HG03469 (cell line): Measurements from ENCODE around the gene FCRL3.
"Not testable (repeated sequence)": the region's sequence is repeated elsewhere in the genome, so short reads cannot be mapped to it uniquely, and the experiment has no call there.

ENCODE experiments used
- ATAC-seq: cut with Tn5 transposase; IDR thresholded peaks from one replicate; pipeline ENCODE4 v1.9.1; 2021; ENCODE audit warnings: mild to moderate bottlenecking, moderate library complexity, moderate number of reproducible peaks; ENCODE audit not compliant: unreplicated experiment

FCRL3 gene

GRCh38 chr1:157700732-157701131 is at the start of gene FCRL3:
Gene FCRL3, minus strand, starts transcription at chr1:157700769. Its CDS starts 280 bp downstream, at chr1:157700489.
- no peak for ATAC-seq

DNA sequence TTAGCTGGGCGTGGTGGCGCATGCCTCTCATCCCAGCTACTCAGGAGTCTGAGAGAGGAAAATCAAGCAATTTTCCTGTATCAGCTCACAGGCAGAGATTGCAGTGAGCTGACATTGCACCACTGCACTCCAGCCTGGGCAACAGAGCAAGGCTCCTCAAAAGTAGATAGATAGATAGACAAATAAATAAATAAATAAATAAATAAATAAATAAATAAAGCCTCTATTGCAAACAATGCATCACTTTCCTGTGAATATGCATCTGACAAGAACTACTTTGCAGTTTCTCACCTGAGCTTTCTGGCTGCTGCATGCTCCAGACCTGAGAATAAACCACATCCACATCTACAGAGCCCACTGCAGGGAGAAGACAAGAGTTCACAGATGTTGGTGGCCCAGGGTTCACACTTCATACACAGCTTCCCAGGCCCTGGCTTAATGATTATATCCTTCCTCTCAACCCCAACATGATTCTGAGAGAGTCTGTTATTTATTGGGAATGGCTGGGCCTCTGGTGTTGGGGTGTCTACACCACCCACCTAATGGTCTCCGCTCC is 47.8 kb upstream of the FCRL3 start:
- ATAC-seq, result no peak

GRCh38 chr1:157739229-157739901 is 38.8 kb upstream of the FCRL3 start:
- no peak for ATAC-seq

DNA sequence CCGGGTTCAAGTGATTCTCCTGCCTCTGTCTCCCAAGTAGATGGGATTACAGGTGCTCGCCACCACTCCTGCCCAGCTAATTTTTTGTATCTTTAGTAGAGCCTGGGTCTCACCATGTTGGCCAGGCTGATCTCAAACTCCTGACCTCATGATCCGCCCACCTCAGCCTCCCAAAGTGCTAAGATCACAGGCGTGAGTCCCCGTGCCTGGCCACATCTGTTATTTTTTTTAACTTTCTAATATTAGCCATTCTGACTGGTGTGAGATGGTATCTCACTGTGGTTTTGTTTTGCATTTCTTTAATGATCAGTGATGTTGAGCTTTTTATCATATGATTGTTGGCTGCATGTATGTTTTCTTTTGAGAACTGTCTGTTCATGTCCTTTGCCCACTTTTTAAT is 35.4 kb upstream of the FCRL3 start:
- not testable (repeated sequence) for ATAC-seq

GRCh38 chr1:157734321-157734720 is 33.8 kb upstream of the FCRL3 start:
- ATAC-seq, result no peak

- no peak for ATAC-seq
These were observed 32.2 kb upstream of the FCRL3 start for GRCh38 chr1:157732755-157733154.

DNA sequence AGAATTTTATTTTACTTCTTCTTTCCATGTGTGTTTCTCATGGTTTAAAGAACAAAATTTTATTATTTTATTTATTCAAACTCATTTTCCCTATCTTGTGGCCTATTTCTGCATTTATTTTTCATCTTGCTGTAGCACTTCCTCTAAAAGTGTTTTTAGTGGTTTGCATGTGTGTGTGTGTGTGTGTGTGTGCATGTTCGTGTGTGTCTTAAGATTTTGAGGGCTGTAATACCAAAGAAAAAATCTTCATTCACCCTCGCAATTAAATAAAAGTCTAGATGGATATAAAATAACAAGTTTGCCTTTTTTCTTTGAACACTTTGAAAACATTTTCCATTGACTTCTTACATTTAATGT is 24.6 kb upstream of the FCRL3 start:
- ATAC-seq, result no peak

- ATAC-seq, result no peak
These were observed 24.1 kb upstream of the FCRL3 start for GRCh38 chr1:157724537-157725220.

GRCh38 chr1:157723157-157723556 is 22.6 kb upstream of the FCRL3 start:
- no peak for ATAC-seq

DNA sequence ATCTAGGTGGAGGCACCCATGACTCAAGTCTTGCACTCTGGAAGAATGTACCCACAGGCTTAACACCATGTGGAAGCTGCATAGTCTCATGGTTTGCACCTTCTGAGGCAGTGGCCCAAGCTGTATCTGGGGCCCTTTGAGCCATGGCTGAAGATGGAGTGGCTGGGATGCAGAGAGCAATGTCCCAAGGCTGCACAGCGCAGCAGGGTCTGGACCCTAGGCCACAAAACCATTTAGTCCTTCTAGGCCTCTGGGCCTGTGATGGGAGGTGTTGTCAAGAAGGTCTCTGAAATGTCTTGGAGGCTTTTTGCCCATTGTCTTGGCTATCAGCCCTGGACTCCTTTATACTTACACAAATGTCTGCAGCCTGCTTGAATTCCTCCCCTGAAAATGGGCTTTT is 21.4 kb upstream of the FCRL3 start:
- no peak for ATAC-seq

DNA sequence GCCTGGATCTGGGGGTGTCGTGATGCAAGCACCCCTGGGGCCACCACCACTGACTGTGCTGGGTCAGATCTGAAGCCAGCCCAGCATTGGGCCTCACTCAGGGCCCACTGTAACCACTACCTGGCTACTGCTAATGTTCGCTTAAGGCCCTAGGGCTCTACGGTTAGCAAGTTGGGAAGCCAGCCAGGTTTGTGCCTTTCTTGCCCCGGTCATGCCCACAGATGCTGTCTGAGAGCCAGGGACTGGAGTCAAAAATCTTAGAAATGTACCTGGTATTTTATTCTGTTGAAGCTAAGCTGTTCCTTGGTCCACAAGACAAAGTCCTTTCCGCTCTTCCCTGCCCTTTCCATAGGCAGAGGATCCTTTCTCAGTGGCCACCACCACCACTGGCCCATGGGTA is 15.2 kb upstream of the FCRL3 start:
- no peak for ATAC-seq

GRCh38 chr1:157711802-157712201 is 11.2 kb upstream of the FCRL3 start:
- no peak for ATAC-seq

DNA sequence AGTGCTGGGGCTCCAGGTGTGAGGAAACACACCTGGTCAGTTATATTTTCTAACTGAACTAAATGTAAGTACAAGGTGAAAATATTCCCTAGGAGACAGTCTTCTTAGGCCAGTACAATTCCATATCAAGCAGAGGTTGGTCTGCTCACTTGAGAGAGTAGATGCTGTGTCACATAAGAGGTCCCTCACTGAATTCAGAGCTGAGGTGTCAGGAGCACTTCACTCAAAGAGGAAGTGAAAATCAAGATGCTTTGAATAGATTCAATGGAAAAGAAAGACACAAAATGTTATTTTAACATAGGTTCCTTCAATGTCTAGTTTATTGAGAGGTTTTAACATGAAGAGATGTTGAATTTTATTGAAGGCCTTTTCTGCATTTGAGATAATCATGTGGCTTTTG is 4.3 kb upstream of the FCRL3 start:
- ATAC-seq, result no peak

DNA sequence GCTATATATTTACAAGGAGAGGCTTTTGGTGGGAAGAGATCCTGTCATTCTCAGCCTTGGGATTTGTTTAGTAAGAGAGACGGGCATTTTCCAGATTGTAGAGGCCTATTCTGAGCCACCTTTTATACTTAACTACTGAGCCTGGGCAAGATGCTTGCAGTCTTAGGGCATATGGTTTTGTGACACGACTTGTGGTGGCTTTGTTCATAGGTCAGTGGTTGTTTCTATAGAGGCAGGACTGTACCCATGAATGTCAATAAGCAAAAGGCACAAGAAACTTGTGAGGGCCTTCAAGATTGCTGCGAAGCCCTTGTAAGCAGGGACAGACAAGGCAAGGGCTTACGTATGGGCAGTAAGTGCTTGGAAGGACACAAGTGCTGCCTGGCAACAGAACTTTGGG is 3.4 kb upstream of the FCRL3 start:
- ATAC-seq, result no peak

GRCh38 chr1:157702308-157702825 is 1.8 kb upstream of the FCRL3 start:
- ATAC-seq, result no peak

GRCh38 chr1:157700305-157700704 is 264 bp downstream of the FCRL3 start:
- no peak for ATAC-seq

DNA sequence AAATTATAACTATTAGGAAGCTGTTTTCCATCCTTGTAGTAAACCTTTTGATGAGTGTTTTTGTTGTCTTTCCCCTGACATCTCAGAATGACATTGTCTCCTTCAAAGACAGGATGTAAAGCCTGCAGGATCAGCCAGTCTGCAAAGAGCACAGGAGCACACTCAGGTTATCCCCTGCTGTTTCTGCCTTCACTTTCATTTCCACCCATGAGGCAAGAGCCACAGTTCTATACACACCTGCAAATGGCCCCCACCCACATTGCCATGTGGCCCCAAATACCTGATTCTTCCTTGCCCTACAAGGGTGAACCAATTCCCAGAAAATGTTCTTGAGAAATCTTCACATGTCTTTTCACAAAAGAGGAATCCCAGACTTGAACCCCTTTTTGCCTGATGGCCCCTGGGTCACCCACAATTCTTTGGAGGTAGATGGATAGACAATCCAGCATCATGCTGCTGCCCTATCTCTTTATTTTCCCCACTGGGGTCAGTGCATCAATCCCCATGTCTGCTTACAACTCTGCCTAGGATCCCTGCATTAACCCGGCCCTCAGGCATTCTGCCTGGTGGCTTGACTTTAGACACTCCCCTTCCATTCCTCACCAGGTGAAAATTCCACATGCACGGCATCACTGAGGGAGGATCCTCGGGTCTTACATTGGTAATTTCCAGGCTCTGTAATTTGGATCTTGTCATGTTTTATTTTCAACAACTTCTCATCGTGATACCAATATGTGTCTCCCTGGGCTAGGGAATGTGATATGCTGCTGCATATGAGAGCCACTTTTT is 2.6 kb downstream of the FCRL3 start:
- ATAC-seq, result no peak

DNA sequence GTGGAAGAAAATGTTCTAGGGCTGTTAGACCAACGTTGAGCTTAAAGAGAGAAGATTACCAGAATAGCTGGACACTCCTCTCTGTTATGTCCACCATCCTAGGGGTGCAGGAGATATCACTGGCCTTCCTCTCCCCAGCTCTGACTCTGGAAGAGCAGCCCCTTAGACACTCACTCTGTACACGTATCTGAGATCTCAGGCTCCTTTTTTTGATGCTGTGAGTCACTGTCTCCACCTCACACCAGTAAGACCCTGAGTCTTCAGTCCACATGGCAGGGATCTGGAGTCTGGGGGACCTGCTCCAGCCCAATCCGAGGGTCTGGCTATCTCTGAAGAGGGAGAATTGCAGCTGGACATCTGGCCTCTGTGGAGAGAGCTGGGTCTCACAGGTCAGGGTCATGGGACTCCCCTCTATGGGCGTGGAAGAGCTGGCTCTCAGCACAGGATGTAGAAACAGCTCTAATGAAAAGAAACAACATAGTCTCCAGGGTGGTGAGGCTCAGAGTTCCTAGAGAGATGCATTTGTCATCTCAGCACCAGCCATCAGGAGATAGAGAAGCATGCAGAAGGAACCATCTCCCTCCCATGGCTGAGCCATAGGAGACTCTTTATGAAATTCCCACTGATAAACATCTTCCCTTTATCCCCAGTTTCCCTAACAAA is 3.5 kb downstream of the FCRL3 start:
- ATAC-seq, result no peak

DNA sequence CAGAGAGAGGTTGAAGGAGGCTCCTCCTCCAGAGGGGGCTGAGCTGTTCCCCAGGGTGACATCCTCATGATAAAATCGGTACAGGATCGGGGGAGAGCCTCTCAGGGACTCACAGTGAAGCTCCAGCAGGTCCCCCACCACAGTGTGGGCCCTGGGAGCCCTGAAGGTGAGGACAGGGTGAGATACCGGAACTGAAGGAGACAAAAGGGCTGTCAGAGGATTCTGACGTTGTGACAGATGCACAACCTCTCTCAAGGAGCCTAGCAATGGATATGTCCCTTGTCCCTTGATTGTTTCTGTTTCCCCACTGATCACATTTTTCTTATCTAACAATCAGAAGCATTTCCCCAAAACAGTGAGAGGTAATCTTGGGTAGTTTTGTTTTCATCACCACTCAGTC is 5.2 kb downstream of the FCRL3 start:
- no peak for ATAC-seq

DNA sequence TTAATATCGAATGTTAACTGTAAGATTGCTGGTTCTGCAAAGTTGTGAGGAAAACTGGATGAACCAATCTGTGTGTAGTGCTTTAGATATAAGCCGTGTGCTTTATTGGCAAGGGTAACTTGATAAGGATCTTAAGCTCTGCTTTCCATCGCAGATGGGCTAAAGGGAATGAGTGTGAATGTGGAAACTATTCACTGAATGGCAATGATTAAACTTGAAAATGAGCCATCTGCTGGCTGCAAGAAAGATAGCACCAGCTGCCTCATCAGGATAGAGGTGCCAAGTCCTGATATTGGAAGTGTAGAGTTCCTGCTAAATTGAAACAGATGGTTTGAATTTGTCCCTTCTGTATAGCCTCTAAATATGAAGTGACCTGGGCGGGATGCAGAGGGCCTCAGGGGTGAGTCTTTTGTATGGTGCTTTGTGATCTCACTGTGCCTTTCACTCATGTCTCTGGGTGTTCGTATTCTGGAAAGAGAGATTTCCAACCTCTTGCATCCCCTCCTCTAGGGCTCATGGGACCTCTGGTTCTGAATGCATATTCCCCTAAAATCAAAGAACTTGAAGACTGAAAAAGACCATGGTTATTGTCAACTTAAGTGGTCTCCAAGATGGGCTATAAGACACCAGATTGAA is 9.2 kb downstream of the FCRL3 start:
- ATAC-seq, result no peak
